MM.1S (cell line): ENCODE data around the gene CDKN2C.
A peak's percentile ranks its signal among the peaks of the same experiment; 100 is the strongest.

ENCODE experiments used
- DNase-seq: peaks from one replicate; pipeline ENCODE4 v3.0.0-alpha.2; 2015
- H2AFZ ChIP-seq: fragments of 300-600 bp; sonication (generic); 2 replicates; pipeline ENCODE4 v1.6.0; 2016; ENCODE audit warnings: antibody characterized with exemption, low read length
- H3F3A ChIP-seq: fragments of 300-600 bp; sonication (generic); 2 replicates; pipeline ENCODE4 v1.6.1; 2016; ENCODE audit warnings: mild to moderate bottlenecking, antibody characterized with exemption, low read length, moderate library complexity, mixed read lengths; ENCODE audit not compliant: insufficient read depth
- H3K27ac ChIP-seq: fragments of 300-600 bp; sonication (generic); 2 replicates; pipeline ENCODE4 v1.5.1; 2016; ENCODE audit warnings: mild to moderate bottlenecking, low read length
- H3K27me3 ChIP-seq: fragments of 300-600 bp; sonication (generic); replicated peaks from 2 replicates; pipeline ENCODE4 v1.6.0; 2016; ENCODE audit warnings: low read length; ENCODE audit not compliant: insufficient read depth
- H3K36me3 ChIP-seq: fragments of 300-600 bp; sonication (generic); replicated peaks from 2 replicates; pipeline ENCODE4 v1.6.1; 2016; ENCODE audit warnings: mild to moderate bottlenecking, low read length, mixed read lengths; ENCODE audit not compliant: insufficient read depth
- H3K4me1 ChIP-seq: fragments of 300-600 bp; sonication (generic); 2 replicates; pipeline ENCODE4 v1.6.1; 2016; ENCODE audit warnings: low read length, mixed read lengths
- H3K4me2 ChIP-seq: fragments of 300-600 bp; sonication (generic); 2 replicates; pipeline ENCODE4 v1.6.0; 2016; ENCODE audit warnings: low read depth, low read length
- H3K4me3 ChIP-seq: fragments of 300-600 bp; sonication (generic); 2 replicates; pipeline ENCODE4 v1.5.1; 2016; ENCODE audit warnings: low read length, mixed read lengths
- H3K79me2 ChIP-seq: fragments of 300-600 bp; sonication (generic); 2 replicates; pipeline ENCODE4 v1.6.1; 2016; ENCODE audit warnings: mixed run types, low read length, mixed read lengths
- H3K9ac ChIP-seq: fragments of 300-600 bp; sonication (generic); 2 replicates; pipeline ENCODE4 v1.6.1; 2016; ENCODE audit warnings: low read length, mixed read lengths
- H3K9me2 ChIP-seq: fragments of 300-600 bp; sonication (generic); replicated peaks from 2 replicates; pipeline ENCODE4 v1.6.1; 2016; ENCODE audit warnings: mild to moderate bottlenecking, low read length, mixed read lengths; ENCODE audit not compliant: insufficient read depth
- H3K9me3 ChIP-seq: fragments of 300-600 bp; sonication (generic); replicated peaks from 2 replicates; pipeline ENCODE4 v1.6.1; 2016; ENCODE audit warnings: mild to moderate bottlenecking, low read length, mixed read lengths; ENCODE audit not compliant: insufficient read depth
- H4K20me1 ChIP-seq: fragments of 300-600 bp; sonication (generic); 2 replicates; pipeline ENCODE4 v1.6.1; 2016; ENCODE audit warnings: mild to moderate bottlenecking, low read length, moderate library complexity, mixed read lengths; ENCODE audit not compliant: insufficient read depth
- CTCF ChIP-seq: fragments of 300-600 bp; sonication (generic); IDR thresholded peaks from 2 replicates; pipeline ENCODE4 v1.5.1; 2016; ENCODE audit warnings: antibody characterized with exemption, low read length, mixed read lengths
- EZH2 ChIP-seq: fragments of 300-600 bp; sonication (generic); optimal IDR thresholded peaks from 2 replicates; pipeline ENCODE3; 2017; ENCODE audit warnings: low read depth, mild to moderate bottlenecking, antibody characterized with exemption, low read length, mixed read lengths
- EZH2phosphoT487 ChIP-seq: fragments of 300-600 bp; sonication (generic); IDR thresholded peaks from 2 replicates; pipeline ENCODE4 v1.6.1; 2018; ENCODE audit warnings: antibody characterized with exemption, low read length

Gene CDKN2C

GRCh38 chr1:50959303-50959912 is 10.6 kb upstream of the CDKN2C start:
- no peak overlapping the region for H2AFZ ChIP-seq
- no peak for DNase-seq
- no peak overlapping the region for H3K27ac ChIP-seq

DNA sequence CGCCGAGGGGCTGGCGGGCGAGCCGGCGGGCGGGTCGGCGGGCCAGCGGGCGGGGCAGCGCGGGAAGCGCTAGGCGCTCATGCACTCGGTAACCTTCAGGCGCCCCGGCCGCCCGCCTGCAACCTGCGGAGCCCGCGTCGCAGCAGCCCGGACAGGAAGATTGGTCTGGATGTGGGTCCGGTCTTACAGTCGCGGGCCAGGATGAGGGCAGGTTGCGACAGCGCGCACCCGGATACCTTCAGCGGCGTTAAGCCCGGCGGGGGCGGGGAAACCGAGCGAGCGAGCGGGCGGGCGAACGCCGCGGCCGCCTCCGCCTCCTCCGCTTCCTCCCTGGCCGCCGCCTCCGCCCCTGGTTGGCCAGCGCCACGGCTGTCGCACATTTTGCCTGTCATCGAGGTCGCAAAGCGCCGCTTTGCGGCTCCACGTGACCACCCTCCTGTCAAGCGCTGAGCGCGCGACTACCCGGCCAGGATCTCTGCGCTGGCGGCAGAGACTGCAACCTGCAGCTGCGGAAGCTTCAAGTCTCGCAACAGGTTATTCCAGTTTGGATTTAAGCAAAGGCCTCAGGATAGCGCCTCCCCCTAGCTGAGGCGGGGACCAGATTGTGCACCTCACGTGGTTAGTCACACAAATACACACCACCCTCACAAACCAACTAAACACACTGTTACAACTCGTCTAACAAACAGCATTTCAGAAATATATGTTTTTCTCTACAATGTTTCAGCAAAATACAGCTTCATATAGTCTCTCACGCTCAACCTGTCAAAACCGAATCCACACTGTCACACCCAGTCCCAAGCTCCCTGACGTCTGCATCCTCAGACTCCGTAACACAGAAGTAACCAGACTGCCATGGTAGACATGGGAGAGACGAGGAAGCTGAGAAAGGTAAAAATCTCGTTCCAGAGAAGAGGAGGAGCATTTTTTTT is 9.9 kb upstream of the CDKN2C start, which contains the start of gene FAF1:
TSS of gene FAF1 (minus strand) at position 355 of the 932 bp plus-strand sequence. CDS start 456 bp downstream, outside the sequence.
- H3K4me3 ChIP-seq = peak within 1 kb of the TSS; percentile 22; the same call in 1 of the 2 replicates
- no peaks in the 10 kb centered on the region for H3K9me2 ChIP-seq

More at GRCh38 chr1:50959303-50959912, 10.6 kb upstream of the CDKN2C start:
- Histone ChIP-seq H4K20me1 (no peaks in the 10 kb centered on the region), H3F3A (no peaks in the 10 kb centered on the region), H3K36me3 (no peaks in the 10 kb centered on the region), H3K9me3 (no peaks in the 10 kb centered on the region), H3K4me3 (peak overlapping the region; percentile 22; the same call in 1 of the 2 replicates), H3K4me1 (no peaks in the 10 kb centered on the region), H3K79me2 (no peaks in the 10 kb centered on the region), H3K9ac (no peak overlapping the region), H3K27me3 (no peaks in the 10 kb centered on the region), H3K4me2 (peak overlapping the region; percentile 39; the same call in 1 of the 2 replicates), H3K9me2 (no peaks in the 10 kb centered on the region)
- TF ChIP-seq EZH2phosphoT487 = no peak
- TF ChIP-seq CTCF = no peak
- TF ChIP-seq EZH2 = no peak

GRCh38 chr1:50964863-50965262 is 5.2 kb upstream of the CDKN2C start:
- Histone ChIP-seq H4K20me1 (no peaks in the 10 kb centered on the region), H3K79me2 (no peaks in the 10 kb centered on the region), H3F3A (no peaks in the 10 kb centered on the region), H3K9ac (no peak overlapping the region), H3K27me3 (no peaks in the 10 kb centered on the region), H3K9me3 (no peaks in the 10 kb centered on the region), H3K4me3 (no peak overlapping the region), H3K4me1 (no peaks in the 10 kb centered on the region), H2AFZ (no peak overlapping the region), H3K4me2 (no peak overlapping the region), H3K9me2 (no peaks in the 10 kb centered on the region), H3K36me3 (no peaks in the 10 kb centered on the region), H3K27ac (no peak overlapping the region)
- DNase-seq = no peak
- TF ChIP-seq EZH2phosphoT487 (no peak), CTCF (no peak), EZH2 (no peak)

More for the DNA sequence above, 9.9 kb upstream of the CDKN2C start, which contains the start of gene FAF1:
- Histone ChIP-seq H3F3A (no peaks in the 10 kb centered on the region), H4K20me1 (no peaks in the 10 kb centered on the region), H3K9me3 (no peaks in the 10 kb centered on the region), H3K27ac (no peak within 1 kb of the TSS), H3K79me2 (no peaks in the 10 kb centered on the region), H3K36me3 (no peaks in the 10 kb centered on the region), H3K4me1 (no peaks in the 10 kb centered on the region), H3K27me3 (no peaks in the 10 kb centered on the region), H2AFZ (no peak within 1 kb of the TSS), H3K4me2 (peak within 1 kb of the TSS; percentile 39; the same call in 1 of the 2 replicates), H3K9ac (no peak within 1 kb of the TSS)
- no peak for DNase-seq
- TF ChIP-seq CTCF (no peak), EZH2phosphoT487 (no peak), EZH2 (no peak)
